Heart left ventricle (tissue), 16 donors: ENCODE results near the gene FBXL3. TPM values are rescaled to one million over a fixed set of nuclear protein-coding genes. Genes with fewer than 3 reads are reported as not detected.

ENCODE experiments used
- ATAC-seq, 4 donors: fragments of 200-7000 bp; cut with Tn5 transposase; one replicate each; pipeline ENCODE4 v1.9.1; 2020 to 2022; ENCODE audit warnings: moderate library complexity in 4 of 4, mild to moderate bottlenecking in 3 of 4, moderate number of reproducible peaks in 1 of 4
- DNase-seq, 5 donors: peaks; one replicate each; pipeline ENCODE4 v3.0.0-alpha.2; 2020
- H3K27ac ChIP-seq, 12 donors: fragments of 200-600 bp; sonication (generic) in 4 of 12; one replicate each; pipeline versions ENCODE4 v1.5.0 to v1.8.0; 2016 to 2022; ENCODE audit warnings: mild to moderate bottlenecking in 2 of 12
- H3K27me3 ChIP-seq, 9 donors: fragments of 200-600 bp; sonication (generic) in 2 of 9; one replicate each; pipeline versions ENCODE4 v1.5.1 to v1.8.0; 2016 to 2022; ENCODE audit warnings: mild to moderate bottlenecking in 3 of 9
- H3K36me3 ChIP-seq, 9 donors: fragments of 200-600 bp; sonication (generic) in 2 of 9; one replicate each; pipeline versions ENCODE4 v1.5.0 to v1.8.0; 2018 to 2022; ENCODE audit warnings: mild to moderate bottlenecking in 2 of 9
- H3K4me1 ChIP-seq, 12 donors: fragments of 200-600 bp; sonication (generic) in 4 of 12; one replicate each; pipeline versions ENCODE4 v1.5.0 to v1.8.0; 2016 to 2022; ENCODE audit warnings: mild to moderate bottlenecking in 3 of 12
- H3K4me3 ChIP-seq, 12 donors: fragments of 200-600 bp; sonication (generic) in 4 of 12; one replicate each; pipeline versions ENCODE4 v1.5.0 to v1.8.0; 2017 to 2022; ENCODE audit warnings: mild to moderate bottlenecking in 9 of 12, moderate library complexity in 4 of 12
- H3K9me3 ChIP-seq, 12 donors: fragments of 200-600 bp; sonication (generic) in 4 of 12; one replicate each; pipeline versions ENCODE4 v1.5.0 to v1.8.0; 2016 to 2022; ENCODE audit warnings: mild to moderate bottlenecking in 1 of 12
- CTCF ChIP-seq, 12 donors: fragments of 200-600 bp; sonication (generic) in 4 of 12; IDR thresholded peaks; one replicate each; pipeline versions ENCODE4 v1.5.0 to v1.8.0; 2018 to 2022; ENCODE audit warnings: antibody characterized with exemption in 12 of 12, mild to moderate bottlenecking in 5 of 12
- POLR2A ChIP-seq, 2 donors: fragments of 450-650 bp; IDR thresholded peaks; one replicate each; pipeline ENCODE4 v1.6.1; 2017; ENCODE audit warnings: antibody characterized with exemption in 2 of 2, mild to moderate bottlenecking in 2 of 2, moderate library complexity in 2 of 2
- WGBS, 4 donors: extraction: QIAGEN DNeasy Blood & Tissue Kit in 2 of 4; methylation state at CpG; one replicate each; pipeline versions ENCODE4 v1.1.5 to v1.1.7; 2013 to 2018; 5-methylcytosine and 5-hydroxymethylcytosine counted together
- intact Hi-C, 10 donors: fragments of 100-400 bp; cut with DNase I; formaldehyde crosslinking; loops; one replicate each; pipeline versions ENCODE4 v1.11.1 to v1.14.2; 2022
- polyA plus RNA-seq, 2 donors: library from polyadenylated mRNA; stranded (reverse); fragments of 200-250 nt; gene quantifications; one replicate each; pipeline ENCODE4 v1.2.3, GENCODE V29; 2013
- total RNA-seq, 9 donors: library from RNA; depleted of rRNA in 2 of 9; stranded (reverse); fragments of >200 nt in 2 of 9; fragmentation: NEBNext Ultra II Directional in 3 of 9; extraction: Animal tissue kit (Norgen Biotek cat#: 25700) in 3 of 9; gene quantifications; one replicate each; pipeline versions ENCODE4 v1.1.0 to v1.2.4, GENCODE V29; 2016 to 2023
- donor health status: ischemic (EF 13 %, LVEDD 7.1; RV severe dilation, severe dysfunction).
- donor health status: healthy with polysubstance abuse.
- donor health status: DM: no; HTN: yes; CAD: no.
- donor health status: DM: no; HTN: no; CAD: no.
- donor health status: ischemic (EF 25% LVEDD 6.9; RV normal size, moderate dysfunction).
- donor health status: ischemic (EF 25% LVEDD 5.7; RV mildly dilated, moderate dysfunction).
- donor health status: healthy.
- donor health status: DM: yes; HTN: yes; CAD: no.
- donor health status: ischemic (EF 35%, LVEDD 5.7; RV mildly dilated, moderate dysfunction).
- donor health status: nonischemic (EF 11% LVEDD 7.7; RV severe dilation, severe dysfunction).
- donor health status: DM: yes; HTN: yes; CAD: no.
- donor health status: PGD.
- donor health status: ischemic (EF 29% LVEDD 5.4; RV normal size, mild dysfunction).
- donor health status: nonischemic (EF 23%, LVEDD 6.1; RV moderate dilation, normal function).

FBXL3 gene
- total and polyA plus RNA-seq, 11 donors = 11.8 to 50.0 (median 31.4) TPM

GRCh38 chr13:76991796-76992547, 35.0 kb downstream of the FBXL3 start, which contains the start of gene CLN5:
Gene CLN5, plus strand, starts transcription at chr13:76992081. Its CDS starts 18 bp downstream, at chr13:76992099.
- WGBS, 4 donors = 0 to 1% (median 0%) methylated on average over 20 to 73 of the region's 73 CpGs
- Histone ChIP-seq H3K4me1 (peaks cover 0 to 25% (median 11%) of the 10 kb centered on the region in 12 donors), H3K36me3 (peaks cover 0 to 22% (median 15%) of the 10 kb centered on the region in 9 donors), H3K9me3 (no peaks in the 10 kb centered on the region), H3K27ac (peak within 1 kb of the TSS; percentile 85 to 95 (median 90)), H3K27me3 (no peaks in the 10 kb centered on the region), H3K4me3 (peak within 1 kb of the TSS; percentile 60 to 94 (median 78))
- DNase-seq (peak; percentile 93 to 97 (median 96)), ATAC-seq (peak; percentile 97 to 99 (median 98))
- intact Hi-C loops = loop anchor here in 3 of 10 donors (1.0 to 5.0 kb wide), 3 partner anchors 34 to 105 kb away; partner anchors contain the start of genes FBXL3 (in 2 of the 3) and KCTD12 (in 1 of the 3)
- TF ChIP-seq CTCF (IDR thresholded peaks at IDR 0.05) (no peak), POLR2A (IDR thresholded peaks at IDR 0.05) (peak in 1 of 2 donors; percentile 93)

DNA sequence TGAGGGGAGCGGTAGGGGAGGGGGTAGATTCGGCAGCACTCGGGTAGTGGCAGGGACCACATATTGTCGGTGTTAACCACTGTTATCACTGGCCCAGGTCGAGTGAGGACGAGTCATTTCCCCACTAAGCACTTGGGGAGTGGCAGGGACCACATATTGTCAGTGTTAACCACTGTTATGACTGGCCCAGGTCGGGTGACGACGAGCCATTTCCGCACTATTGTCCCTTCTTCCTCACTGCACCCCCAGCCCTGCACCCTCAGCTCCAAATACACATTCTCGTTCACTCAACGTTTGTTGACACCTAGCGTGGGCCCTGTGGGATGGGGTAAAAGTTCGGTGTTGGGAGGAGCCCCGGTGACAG, 35.5 kb downstream of the FBXL3 start:
- ATAC-seq = peak; percentile 3 to 42 (median 20)
- H3K36me3 ChIP-seq = peaks cover 0 to 16% (median 10%) of the 10 kb centered on the region in 9 donors
- intact Hi-C loops = loop anchor here in 1 of 10 donors (5.0 kb wide), 1 partner anchor 104 kb away; the partner anchor contains the start of gene KCTD12
- peaks cover 0 to 25% (median 11%) of the 10 kb centered on the region in 12 donors for H3K4me1 ChIP-seq
- no peak for TF ChIP-seq POLR2A (IDR thresholded peaks at IDR 0.05)
- no peak for TF ChIP-seq CTCF (IDR thresholded peaks at IDR 0.05)
- 27 to 47% (median 34%) methylated on average over 15 of the region's 15 CpGs for whole genome bisulfite sequencing, 4 donors
- peak overlapping the region; percentile 60 to 94 (median 78) for H3K4me3 ChIP-seq
- peak overlapping the region; percentile 85 to 95 (median 90) for H3K27ac ChIP-seq
- no peaks in the 10 kb centered on the region for H3K27me3 ChIP-seq
- DNase-seq = peak in 3 of 5 donors; percentile 19 to 44 (median 37)
- no peaks in the 10 kb centered on the region for H3K9me3 ChIP-seq

DNA sequence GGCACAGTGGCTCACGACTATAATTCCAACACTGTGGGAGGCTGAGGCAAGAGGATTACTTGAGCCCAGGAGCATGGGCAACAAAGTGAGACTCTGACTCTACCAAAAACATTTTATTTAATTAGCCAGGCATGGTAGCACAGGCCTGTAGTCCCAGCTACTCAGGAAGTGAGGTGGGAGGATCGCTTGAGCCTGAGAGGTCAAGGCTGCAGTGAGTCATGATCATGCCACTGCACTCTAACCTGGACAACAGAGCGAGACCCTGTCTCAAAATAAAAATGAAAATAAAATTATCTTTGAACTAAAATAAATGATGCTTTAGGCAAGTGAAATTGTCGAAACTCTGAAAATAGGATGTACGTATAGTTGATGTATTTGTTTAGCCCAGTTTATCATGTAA, 43.3 kb downstream of the FBXL3 start:
- TF ChIP-seq CTCF (IDR thresholded peaks at IDR 0.05) = no peak
- TF ChIP-seq POLR2A (IDR thresholded peaks at IDR 0.05) = no peak
- H3K9me3 ChIP-seq = no peaks in the 10 kb centered on the region
- intact Hi-C loops = loop anchor here in 8 of 10 donors (5.0 to 10.0 kb wide), 5 partner anchors 509 to 1289 kb away; no protein-coding TSS in a partner anchor
- peaks cover 0 to 11% (median 2%) of the 10 kb centered on the region in 12 donors for H3K4me1 ChIP-seq
- no peak overlapping the region for H3K4me3 ChIP-seq
- no peaks in the 10 kb centered on the region for H3K36me3 ChIP-seq
- peaks cover 0 to 28% (median 0%) of the 10 kb centered on the region in 9 donors for H3K27me3 ChIP-seq
- DNase-seq (no peak), ATAC-seq (no peak)
- no peak overlapping the region for H3K27ac ChIP-seq
- 65 to 87% (median 80%) methylated on average over 5 of the region's 5 CpGs for WGBS, 4 donors

DNA sequence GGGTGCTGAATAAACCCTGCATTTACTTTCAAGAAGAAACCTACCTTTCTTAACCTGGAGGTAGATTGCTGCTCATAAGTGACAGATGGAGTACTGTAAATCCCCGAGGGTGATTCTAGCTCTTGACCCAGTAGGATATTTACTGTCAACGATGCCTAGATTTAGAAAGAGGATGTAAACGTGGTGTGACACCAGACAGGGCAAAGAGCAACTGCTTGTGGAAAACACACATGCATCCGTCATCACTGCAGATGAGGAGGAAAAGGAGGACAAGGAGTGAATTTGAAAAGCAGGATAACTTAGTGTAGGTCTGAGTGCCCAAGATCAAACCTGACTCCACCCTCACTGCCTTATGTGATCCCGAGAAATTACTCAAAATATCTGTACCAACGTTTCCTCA, 44.9 kb downstream of the FBXL3 start:
- H3K9me3 ChIP-seq = no peaks in the 10 kb centered on the region
- WGBS, 4 donors = 53 to 58% (median 57%) methylated on average over 6 of the region's 6 CpGs
- no peak overlapping the region for H3K4me3 ChIP-seq
- H3K27ac ChIP-seq = no peak overlapping the region
- intact Hi-C loops = loop anchor here in 8 of 10 donors (5.0 to 10.0 kb wide), 5 partner anchors 507 to 1287 kb away; no protein-coding TSS in a partner anchor
- DNase-seq = no peak
- ATAC-seq = no peak
- TF ChIP-seq CTCF (IDR thresholded peaks at IDR 0.05) = no peak
- peaks cover 0 to 11% (median 2%) of the 10 kb centered on the region in 12 donors for H3K4me1 ChIP-seq
- H3K27me3 ChIP-seq = peaks cover 0 to 28% (median 4%) of the 10 kb centered on the region in 9 donors
- H3K36me3 ChIP-seq = no peaks in the 10 kb centered on the region
